Effector memory CD4-positive, alpha-beta T cell (primary cell): ENCODE measurements around the gene NUDT2.
A peak's percentile ranks its signal among the peaks of the same experiment; 100 is the strongest.

ENCODE experiments used
- DNase-seq, 3 donors: peaks; one replicate each; pipeline ENCODE4 v3.0.0-alpha.2; 2020
- H3K27ac ChIP-seq: 2 replicates; pipeline ENCODE4 v1.7.0; 2013; ENCODE audit warnings: mild to moderate bottlenecking, low read length, moderate library complexity; ENCODE audit not compliant: insufficient read depth, poor library complexity, severe bottlenecking
- H3K27me3 ChIP-seq: replicated peaks from 2 replicates; pipeline ENCODE4 v1.7.0; 2013; ENCODE audit warnings: mild to moderate bottlenecking, low read length; ENCODE audit not compliant: insufficient read depth, control insufficient read depth, poor library complexity, severe bottlenecking
- H3K36me3 ChIP-seq: 2 replicates; pipeline ENCODE4 v1.7.0; 2013; ENCODE audit warnings: mild to moderate bottlenecking, low read length, moderate library complexity; ENCODE audit not compliant: control insufficient read depth, insufficient read depth
- H3K4me1 ChIP-seq: 2 replicates; pipeline ENCODE4 v1.7.0; 2013; ENCODE audit warnings: low read length, mild to moderate bottlenecking; ENCODE audit not compliant: control insufficient read depth, insufficient read depth, poor library complexity, severe bottlenecking
- H3K4me3 ChIP-seq: 2 replicates; pipeline ENCODE4 v1.7.0; 2013; ENCODE audit warnings: low read length, low read depth, mild to moderate bottlenecking; ENCODE audit not compliant: insufficient read depth, poor library complexity, severe bottlenecking
- H3K9me3 ChIP-seq: 2 replicates; pipeline ENCODE4 v1.7.0; 2013; ENCODE audit warnings: mild to moderate bottlenecking, low read length, moderate library complexity; ENCODE audit not compliant: control insufficient read depth

The NUDT2 gene

GRCh38 chr9:34370335-34370969 is 41.1 kb downstream of the NUDT2 start:
- H3K4me3 ChIP-seq = no peak overlapping the region
- H3K36me3 ChIP-seq = no peaks in the 10 kb centered on the region
- H3K9me3 ChIP-seq = no peaks in the 10 kb centered on the region
- no peak for DNase-seq
- no peak overlapping the region for H3K27ac ChIP-seq
- H3K4me1 ChIP-seq = no peaks in the 10 kb centered on the region
- no peaks in the 10 kb centered on the region for H3K27me3 ChIP-seq

DNA sequence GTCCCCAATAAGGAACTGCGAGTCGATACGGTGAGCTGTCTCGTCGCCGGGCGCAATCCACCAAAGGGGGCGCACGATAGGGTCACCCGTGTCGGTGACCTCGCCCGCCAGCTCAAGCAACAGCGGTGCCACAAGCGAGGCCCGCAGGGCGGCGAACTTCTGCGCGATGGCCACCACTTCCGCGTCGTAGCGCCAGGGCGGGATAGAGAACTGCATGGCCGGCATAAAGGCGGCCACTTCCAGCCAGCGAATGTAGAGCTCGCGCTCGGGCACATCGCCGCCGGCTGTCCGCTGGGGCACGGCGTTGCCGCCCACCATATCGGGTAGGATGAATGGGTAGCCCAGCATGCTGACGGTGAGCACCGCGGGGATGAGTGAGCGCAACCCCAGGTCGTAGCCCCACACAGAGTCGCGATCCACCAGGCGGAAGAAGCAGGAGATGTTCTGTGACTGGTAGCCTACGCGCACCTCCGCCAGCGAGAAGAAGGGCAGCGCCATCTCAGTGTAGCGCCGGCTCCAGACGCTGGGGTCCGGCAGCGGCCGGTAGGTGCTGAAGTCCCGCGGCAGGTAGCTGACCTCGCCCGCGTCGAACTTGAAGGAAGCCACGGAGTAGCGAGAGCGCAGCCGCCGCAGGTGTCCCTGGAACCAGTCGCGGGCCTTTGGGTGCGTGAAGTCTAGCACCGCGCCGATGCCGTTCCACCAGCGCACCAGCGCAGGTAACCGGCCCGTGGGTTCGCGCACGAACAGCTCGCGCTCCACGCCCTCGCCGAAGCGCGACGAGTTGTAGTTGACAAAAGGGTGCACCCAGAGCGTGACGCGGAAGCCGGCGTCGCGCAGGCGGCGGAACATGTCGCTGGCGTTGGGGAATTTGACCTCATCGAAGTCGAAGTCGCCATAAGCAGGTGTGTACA is 41.9 kb downstream of the NUDT2 start:
- Histone ChIP-seq H3K27ac (no peak overlapping the region), H3K36me3 (no peaks in the 10 kb centered on the region), H3K27me3 (no peaks in the 10 kb centered on the region), H3K9me3 (no peaks in the 10 kb centered on the region), H3K4me3 (no peak overlapping the region), H3K4me1 (peaks cover 3% of the 10 kb centered on the region)
- DNase-seq = no peak

DNA sequence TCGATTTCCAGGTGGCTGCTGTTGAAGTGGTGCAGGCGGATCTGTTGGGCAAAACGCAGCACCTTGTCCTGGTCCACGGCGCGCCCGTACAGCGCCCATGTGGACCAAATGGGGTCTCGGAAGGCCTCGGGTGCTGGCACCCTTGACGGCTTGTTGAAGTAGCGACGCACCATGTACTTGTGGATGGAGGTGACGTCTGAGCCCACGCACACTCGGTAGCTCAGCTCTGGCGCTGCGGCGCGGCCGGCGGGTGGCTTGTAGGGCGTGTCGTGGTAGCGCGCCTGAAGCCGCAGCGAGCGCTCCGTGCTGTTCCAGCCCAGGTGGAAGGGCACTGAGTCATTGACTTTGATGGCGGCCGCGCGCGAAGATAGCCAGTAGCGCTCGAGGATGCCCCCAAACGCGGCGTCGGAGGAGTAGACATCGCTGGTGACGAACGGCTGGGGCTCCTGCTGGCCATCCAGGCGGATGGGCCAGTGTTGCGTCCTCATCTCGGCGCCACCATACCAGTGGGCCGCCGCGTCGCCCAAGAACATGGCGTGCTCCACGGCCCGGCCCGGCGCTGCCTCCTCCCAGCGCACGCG is 42.6 kb downstream of the NUDT2 start:
- Histone ChIP-seq H3K4me3 (no peak overlapping the region), H3K27me3 (no peaks in the 10 kb centered on the region), H3K4me1 (peaks cover 3% of the 10 kb centered on the region), H3K9me3 (no peaks in the 10 kb centered on the region), H3K36me3 (no peaks in the 10 kb centered on the region), H3K27ac (no peak overlapping the region)
- DNase-seq = no peak

DNA sequence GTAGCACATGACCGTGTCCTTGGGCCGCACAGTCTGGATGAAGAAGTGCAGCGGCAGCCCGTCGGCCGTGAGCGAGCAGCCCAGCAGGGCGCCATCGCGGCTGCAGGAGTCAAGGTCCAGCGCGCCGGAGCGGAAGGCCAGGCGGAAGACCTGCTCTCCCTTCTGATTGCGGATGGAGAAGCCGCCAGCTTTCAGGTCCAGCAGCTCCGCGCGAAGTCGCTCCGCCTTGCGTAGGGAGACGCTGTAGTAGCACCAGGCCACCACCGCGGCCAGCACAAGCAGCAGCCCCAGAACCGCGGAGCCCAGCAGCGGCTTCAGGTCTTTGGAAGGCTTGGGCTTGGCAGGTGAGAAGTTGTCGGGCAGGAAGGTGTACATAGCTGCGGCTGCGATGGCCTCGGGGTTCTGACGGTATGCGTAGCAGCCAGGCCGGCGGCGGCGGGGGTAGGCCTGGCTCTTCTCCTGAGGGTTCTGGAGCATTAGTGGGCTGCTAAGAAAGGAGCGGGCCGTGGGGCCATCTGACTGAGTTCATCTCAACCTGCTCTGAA is 43.2 kb downstream of the NUDT2 start:
- Histone ChIP-seq H3K27me3 (no peaks in the 10 kb centered on the region), H3K4me1 (peaks cover 8% of the 10 kb centered on the region), H3K27ac (no peak overlapping the region), H3K36me3 (no peaks in the 10 kb centered on the region), H3K9me3 (no peaks in the 10 kb centered on the region), H3K4me3 (no peak overlapping the region)
- no peak for DNase-seq

DNA sequence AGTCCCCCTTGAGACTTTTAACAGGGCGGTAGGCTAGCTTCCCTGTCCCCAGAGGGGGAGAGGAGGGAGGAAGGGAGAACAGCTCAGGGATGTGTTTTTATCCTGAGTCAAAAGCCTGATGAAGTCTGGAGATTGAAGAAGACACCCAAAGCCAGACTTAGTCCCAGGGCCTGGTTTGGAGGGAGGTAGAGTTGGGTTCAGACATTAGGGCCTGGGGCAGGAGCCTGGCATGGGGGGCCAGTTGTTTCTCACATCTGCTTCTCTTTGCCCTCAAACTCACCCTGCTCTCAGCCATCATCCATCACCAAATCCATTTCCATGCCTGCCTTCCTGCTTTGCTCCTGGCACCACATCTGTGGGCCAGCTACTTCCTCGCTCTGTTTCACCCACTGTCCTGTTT is 44.4 kb downstream of the NUDT2 start:
- no peak overlapping the region for H3K4me3 ChIP-seq
- no peaks in the 10 kb centered on the region for H3K36me3 ChIP-seq
- H3K27me3 ChIP-seq = no peaks in the 10 kb centered on the region
- H3K9me3 ChIP-seq = no peaks in the 10 kb centered on the region
- H3K4me1 ChIP-seq = peaks cover 8% of the 10 kb centered on the region
- no peak for DNase-seq
- no peak overlapping the region for H3K27ac ChIP-seq

DNA sequence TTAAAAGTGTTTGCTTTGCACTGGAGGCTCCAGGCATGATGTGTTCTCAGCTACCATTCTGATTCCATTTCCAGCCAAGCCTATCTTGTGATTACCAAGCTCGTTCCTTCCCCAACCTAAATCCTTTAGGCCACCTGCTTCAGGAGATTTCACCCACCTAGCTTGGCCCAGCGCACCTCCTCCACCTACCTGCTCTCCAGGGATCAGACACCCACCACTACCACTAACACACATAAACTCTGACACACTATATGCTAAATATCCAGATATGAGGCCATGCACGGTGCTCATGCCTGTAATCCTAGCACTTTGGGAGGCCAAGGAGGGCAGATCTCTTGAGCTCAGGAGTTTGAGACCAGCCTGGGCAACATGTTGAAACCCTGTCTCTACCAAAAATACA is 45.0 kb downstream of the NUDT2 start:
- no peaks in the 10 kb centered on the region for H3K27me3 ChIP-seq
- no peak overlapping the region for H3K27ac ChIP-seq
- peaks cover 8% of the 10 kb centered on the region for H3K4me1 ChIP-seq
- no peaks in the 10 kb centered on the region for H3K9me3 ChIP-seq
- DNase-seq = no peak
- H3K4me3 ChIP-seq = no peak overlapping the region
- H3K36me3 ChIP-seq = no peaks in the 10 kb centered on the region

- no peaks in the 10 kb centered on the region for H3K36me3 ChIP-seq
- no peak overlapping the region for H3K27ac ChIP-seq
- no peaks in the 10 kb centered on the region for H3K27me3 ChIP-seq
Measured at GRCh38 chr9:34374905-34375552, 45.7 kb downstream of the NUDT2 start.

GRCh38 chr9:34375901-34376595 is 46.7 kb downstream of the NUDT2 start:
- H3K36me3 ChIP-seq = no peaks in the 10 kb centered on the region
- peak overlapping the region; percentile 54 for H3K27ac ChIP-seq
- H3K27me3 ChIP-seq = no peaks in the 10 kb centered on the region
- H3K4me3 ChIP-seq = peak overlapping the region; percentile 74
- H3K4me1 ChIP-seq = peaks cover 24% of the 10 kb centered on the region
- peak; percentile 30 to 43 (median 38) for DNase-seq
- H3K9me3 ChIP-seq = no peaks in the 10 kb centered on the region

More at GRCh38 chr9:34374905-34375552, 45.7 kb downstream of the NUDT2 start:
- Histone ChIP-seq H3K9me3 (no peaks in the 10 kb centered on the region), H3K4me1 (peaks cover 15% of the 10 kb centered on the region), H3K4me3 (no peak overlapping the region)
- no peak for DNase-seq

- H3K9me3 ChIP-seq = no peaks in the 10 kb centered on the region
- H3K36me3 ChIP-seq = no peaks in the 10 kb centered on the region
- peak; percentile 95 to 97 (median 96) for DNase-seq
- peak within 1 kb of the TSS; percentile 74 for H3K4me3 ChIP-seq
- peaks cover 27% of the 10 kb centered on the region for H3K4me1 ChIP-seq
- peak within 1 kb of the TSS; percentile 54 for H3K27ac ChIP-seq
- H3K27me3 ChIP-seq = no peaks in the 10 kb centered on the region
Measured at GRCh38 chr9:34376596-34377403, 47.4 kb downstream of the NUDT2 start, which contains the start of gene MYORG. Gene MYORG, minus strand, starts transcription at chr9:34376898. Its CDS starts 3,955 bp downstream, at chr9:34372943.
